Activated CD8-positive, alpha-beta memory T cell treated with anti-CD3 and anti-CD28 coated beads for 48 hours (primary cell): ENCODE results near the gene SYT14.
"Not testable (repeated sequence)": the region's sequence is repeated elsewhere in the genome, so short reads cannot be mapped to it uniquely, and the experiment has no call there.

Experiments
- DNase-seq, 3 experiments: peaks; one replicate each; pipeline ENCODE4 v3.0.0-alpha.2; 2020; ENCODE audit warnings: low read depth in 2 of 3, low spot score in 2 of 3

The SYT14 gene

DNA sequence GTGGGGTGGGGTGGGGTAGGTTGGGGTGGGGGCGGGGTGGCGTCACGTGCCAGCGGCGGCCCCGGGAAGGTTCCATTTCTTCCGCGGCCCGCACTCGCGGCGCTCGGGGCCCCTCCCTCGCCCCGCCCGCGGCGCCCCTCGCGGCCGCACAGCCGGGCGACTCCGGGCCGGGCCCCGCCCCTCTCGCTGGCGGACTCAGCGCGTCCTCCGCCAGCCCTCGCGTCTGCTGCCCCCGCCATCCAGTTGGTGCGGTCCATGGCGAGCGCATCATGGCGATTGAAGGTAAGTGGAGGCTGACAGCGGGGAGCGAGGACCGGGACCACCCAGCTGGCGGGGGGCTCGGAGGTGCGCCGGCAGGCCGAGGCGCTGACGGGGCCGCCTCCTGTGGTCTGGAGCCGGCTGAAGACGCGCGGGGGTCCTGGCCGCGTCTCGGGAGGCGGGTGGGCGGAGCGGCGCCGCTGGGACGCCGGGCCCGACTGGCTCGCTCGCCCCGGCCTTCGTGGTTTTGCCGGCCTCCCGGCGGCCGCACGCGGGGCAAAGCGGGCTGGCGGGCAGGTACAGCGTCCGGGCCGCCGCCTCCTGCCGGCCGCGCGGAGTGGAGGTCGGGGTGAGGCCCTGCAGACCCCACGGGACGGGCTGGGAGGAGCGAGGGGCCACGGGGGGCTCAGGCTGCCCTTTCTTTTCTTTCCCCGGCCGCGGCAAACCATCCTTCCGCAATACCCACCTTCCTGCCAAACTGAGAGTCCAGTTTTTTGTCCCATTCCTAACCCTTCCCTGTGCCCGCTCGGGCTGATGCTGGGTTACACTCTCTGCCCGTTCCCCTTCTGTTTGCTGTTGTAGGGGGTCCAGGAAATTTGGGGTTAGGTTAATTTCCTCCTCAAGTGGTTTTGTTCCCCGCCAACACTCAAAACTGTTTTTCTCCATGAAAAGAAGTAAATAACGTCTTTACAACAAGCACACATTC lies at the start of gene SYT14:
SYT14 (plus strand) TSS at position 222 of the 964 bp plus-strand sequence; CDS start at position 270, 48 bp downstream.
- DNase-seq, result no peak

GRCh38 chr1:209888291-209889076 lies 49.5 kb upstream of the SYT14 start:
- DNase-seq, result not testable (repeated sequence)

DNA sequence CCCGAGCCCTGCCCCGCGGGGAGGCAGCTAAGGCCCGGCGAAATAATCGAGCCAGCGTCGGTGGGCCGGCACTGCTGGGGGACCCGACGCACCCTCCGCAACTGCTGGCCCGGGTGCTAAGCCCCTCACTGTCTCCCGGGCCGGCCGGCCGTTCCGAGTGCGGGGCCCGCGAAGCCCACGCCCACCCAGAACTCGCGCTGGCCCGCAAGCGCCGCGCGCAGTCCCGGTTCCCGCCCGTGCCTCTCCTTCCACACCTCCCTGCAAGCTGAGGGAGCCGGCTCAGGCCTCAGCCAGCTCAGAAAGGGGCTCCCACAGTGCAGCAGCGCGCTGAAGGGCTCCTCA lies 49.0 kb upstream of the SYT14 start:
- DNase-seq, result no peak

DNA sequence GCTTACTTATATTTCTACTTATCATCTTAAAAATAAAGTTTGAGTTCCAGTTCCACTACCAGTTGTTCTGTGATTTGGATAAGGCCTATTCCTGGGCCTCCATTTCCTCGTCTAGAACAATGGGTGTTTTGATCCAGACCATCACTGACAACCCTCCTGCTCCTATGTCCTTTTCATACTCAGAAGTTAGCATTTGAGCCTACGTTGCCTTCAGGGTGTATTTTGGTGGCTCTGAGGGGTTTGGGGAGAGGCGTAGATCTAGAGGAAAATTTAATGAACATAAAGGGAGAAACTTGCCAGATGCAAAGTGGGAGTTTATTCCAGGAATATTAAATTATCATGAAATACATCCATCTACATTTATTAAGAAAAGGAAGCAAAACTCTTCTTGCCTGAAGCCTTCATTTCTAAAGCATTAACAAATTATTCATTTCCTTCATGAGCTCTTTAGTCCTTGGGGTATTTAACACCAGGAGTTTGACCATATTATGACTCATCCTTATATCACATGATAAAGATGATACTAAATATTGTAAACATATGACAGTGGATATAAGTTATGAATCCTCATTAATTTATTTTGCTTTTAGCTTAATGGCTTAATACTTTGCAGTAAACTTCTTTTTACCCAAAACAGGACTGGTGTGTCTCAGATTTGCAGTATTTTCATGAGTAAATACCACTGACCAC lies 47.2 kb upstream of the SYT14 start:
- no peak for DNase-seq

GRCh38 chr1:209893751-209894150 lies 44.3 kb upstream of the SYT14 start:
- no peak for DNase-seq

- DNase-seq, result no peak
These were observed 42.3 kb upstream of the SYT14 start for GRCh38 chr1:209895709-209896108.

DNA sequence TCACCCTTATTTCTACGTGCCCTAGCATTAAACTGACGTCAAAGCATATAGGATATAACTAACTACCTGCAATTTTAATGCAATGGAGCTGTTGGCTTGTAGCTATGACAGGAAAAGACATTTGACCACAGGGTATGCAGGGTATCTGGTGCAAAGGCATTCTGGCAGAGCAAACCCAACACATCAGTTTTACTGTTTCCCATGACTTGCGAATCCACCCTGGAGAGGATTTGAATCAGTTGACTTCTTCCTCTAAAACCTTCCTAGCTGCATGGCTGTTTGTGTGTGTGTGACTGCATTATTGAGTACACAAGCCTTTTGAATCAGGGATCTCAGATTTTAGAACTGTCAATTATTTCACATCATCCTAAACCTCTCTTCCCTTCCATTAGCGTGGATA lies 41.7 kb upstream of the SYT14 start:
- DNase-seq, result no peak

DNA sequence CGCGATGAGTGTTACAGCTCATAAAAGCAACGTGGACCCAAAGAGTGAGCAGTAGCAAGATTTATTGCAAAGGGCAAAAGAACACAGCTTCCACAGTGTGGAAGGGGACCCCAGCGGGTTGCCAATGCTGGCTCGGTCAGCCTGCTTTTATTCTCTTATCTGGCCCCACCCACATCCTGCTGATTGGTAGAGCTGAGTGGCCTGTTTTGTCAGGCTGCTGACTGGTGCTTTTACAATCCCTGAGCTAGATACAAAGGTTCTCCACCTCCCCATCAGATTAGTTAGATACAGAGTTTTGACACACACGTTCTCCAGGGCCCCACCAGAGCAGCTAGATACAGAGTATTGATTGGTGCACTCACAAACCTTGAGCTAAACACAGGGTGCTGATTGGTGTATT lies 39.7 kb upstream of the SYT14 start:
- DNase-seq, result not testable (repeated sequence)

DNA sequence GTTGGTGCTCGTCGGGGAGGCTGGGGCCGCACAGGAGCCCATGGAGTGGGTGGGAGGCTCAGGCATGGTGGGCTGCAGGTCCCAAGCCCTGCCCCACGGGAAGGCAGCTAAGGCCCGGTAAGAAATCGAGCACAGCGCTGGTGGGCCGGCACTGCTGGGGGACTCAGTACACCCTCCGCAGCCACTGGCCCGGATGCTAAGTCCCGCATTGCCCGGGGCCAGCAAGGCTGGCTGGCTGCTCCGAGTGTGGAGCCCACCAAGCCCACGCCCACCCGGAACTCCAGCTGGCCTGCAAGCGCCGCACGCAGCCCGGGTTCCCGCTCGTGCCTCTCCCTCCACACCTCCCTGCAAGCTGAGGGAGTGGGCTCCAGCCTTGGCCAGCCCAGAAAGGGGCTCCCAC lies 39.2 kb upstream of the SYT14 start:
- DNase-seq, result not testable (repeated sequence)

DNA sequence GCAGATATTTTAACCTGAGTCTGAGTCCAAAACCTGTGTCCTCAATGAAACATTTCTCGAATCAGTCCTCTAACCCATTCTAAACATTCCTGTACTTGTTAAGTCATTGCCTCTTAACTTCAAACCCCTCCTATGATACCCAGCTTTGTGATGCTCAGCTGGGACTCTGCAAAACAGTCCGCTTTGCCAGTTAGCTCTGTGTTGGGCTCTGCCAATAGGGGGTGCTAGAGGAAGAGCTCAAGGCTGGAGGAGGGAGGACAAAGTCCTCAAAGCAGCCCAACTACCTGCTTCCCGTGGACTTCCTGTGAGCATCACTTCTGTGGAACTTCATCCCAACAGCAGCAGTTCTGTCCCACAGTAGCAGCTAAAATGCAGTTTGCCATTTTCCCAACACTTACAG lies 38.1 kb upstream of the SYT14 start:
- no peak for DNase-seq

DNA sequence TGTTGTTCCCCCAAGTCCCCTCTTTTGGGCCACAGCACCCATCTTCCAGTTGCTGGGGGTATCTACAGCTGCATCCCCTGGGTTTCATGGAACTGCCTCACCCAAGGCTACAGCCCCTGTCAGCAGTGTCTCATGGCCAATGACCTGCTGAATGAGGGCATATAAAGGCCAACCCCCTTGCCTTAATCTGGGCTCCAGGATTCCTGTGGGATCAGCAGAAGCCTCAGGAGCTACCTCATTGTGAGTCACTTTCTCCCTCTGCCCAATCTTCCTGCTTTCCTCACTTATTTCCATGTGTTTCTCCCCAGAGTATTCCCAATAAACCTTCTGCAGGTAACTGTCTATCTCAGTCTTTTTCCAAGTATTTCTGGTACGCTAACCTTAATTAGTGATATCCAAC lies 37.3 kb upstream of the SYT14 start:
- DNase-seq, result no peak

DNA sequence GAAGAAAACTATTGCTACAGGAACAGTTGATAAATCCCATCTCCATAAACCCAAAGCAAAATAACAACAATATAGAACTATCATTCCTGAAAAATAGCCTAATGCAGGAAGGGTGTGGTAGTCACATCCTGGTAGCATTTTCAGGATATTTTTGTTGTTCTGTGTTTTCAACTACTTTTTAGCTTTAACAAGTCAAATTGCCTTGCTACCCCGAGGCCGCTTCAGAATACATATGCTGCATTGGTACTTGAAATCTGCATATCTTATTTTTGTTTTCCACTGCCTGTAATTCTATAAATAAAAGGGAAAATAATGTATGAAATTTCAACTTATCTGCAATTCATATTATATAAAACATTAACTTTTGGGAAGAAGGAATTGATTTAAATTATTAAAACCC lies 36.8 kb upstream of the SYT14 start:
- no peak for DNase-seq

GRCh38 chr1:209904774-209905173 lies 33.2 kb upstream of the SYT14 start:
- not testable (repeated sequence) for DNase-seq

GRCh38 chr1:209911746-209912145 lies 26.3 kb upstream of the SYT14 start:
- DNase-seq, result no peak

DNA sequence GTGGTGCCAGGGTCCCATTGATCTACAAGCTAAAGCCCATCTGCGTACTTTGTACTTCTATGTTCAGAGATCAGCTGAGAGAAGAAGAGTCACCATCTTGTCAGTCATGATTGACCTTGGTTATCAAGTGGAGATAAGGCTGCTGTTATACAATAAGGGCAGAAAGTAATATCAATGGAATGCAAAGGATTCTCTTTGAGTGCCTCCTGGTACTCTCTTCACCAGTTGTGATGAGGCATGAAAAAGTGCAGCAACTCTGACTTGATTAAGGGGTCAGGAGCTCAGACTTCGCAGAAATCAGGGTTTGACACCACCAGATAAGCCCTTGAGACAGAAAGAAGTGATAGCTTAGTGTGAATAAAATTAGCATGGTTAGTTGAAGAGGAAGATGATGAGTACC lies 25.7 kb upstream of the SYT14 start:
- DNase-seq, result no peak

DNA sequence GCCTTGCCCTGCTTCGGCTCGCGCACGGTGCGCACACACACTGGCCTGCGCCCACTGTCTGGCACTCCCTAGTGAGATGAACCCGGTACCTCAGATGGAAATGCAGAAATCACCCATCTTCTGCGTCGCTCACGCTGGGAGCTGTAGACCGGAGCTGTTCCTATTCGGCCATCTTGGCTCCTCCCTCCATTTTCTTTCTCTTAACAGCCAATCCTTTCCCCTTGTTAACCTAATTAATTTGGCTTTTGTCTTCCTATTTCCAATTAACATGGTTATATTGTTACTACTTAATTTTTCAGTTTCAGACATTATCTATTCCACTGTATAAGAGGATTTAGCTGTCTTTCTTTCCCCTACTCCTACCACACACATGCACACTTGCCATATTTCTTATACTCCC lies 18.4 kb upstream of the SYT14 start:
- DNase-seq, result not testable (repeated sequence)

- no peak for DNase-seq
These were observed 17.2 kb upstream of the SYT14 start for GRCh38 chr1:209920844-209921243.

GRCh38 chr1:209924390-209924789 lies 13.6 kb upstream of the SYT14 start:
- DNase-seq, result no peak

- DNase-seq, result no peak
These were observed 12.0 kb upstream of the SYT14 start for GRCh38 chr1:209926045-209926444.

DNA sequence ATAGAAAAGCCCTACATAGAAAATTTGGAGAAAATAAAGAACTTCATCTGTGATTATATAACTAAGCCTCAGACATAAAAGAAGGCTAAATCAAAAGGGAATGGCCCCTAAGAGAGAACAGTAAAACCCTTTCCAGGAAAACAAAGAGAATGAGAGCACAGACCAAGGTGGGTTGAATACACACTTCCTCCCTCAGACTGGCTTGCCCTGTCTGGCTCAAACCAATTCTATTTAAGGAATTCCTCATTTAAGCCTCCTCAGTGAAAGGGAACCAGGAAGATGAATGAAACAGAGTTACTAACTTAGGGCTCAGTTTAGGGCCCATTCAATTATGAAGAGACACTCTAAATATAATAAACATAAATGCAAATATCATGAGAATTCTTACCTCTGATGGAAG lies 10.6 kb upstream of the SYT14 start:
- DNase-seq, result no peak

DNA sequence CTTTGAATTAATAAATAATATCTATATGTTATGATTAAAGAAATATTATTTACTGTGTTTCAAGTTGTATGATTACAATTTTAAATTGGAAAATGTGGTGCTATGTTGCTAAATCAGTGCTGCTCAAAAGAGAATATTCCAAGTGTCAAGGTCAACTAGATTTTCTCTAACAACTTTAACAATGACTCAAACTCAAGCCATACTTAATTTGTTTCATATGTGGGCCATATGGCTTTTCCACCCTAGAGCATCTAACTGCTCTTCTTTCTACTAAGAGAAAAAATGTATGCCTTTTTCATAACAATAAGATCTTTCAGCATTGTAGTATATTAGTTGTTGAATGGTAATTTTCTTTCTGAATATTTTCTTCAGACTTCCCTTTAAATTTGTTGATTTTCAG lies 8.3 kb upstream of the SYT14 start:
- no peak for DNase-seq

- no peak for DNase-seq
These were observed 6.9 kb upstream of the SYT14 start for GRCh38 chr1:209931141-209931540.
